ENCODE results near the gene GTF2IRD1. TPM values are rescaled to one million over a fixed set of nuclear protein-coding genes. Genes with fewer than 3 reads are reported as not detected.

Gene GTF2IRD1
- total RNA-seq, 1 donor from 2014 or later: 80.8 TPM

DNA sequence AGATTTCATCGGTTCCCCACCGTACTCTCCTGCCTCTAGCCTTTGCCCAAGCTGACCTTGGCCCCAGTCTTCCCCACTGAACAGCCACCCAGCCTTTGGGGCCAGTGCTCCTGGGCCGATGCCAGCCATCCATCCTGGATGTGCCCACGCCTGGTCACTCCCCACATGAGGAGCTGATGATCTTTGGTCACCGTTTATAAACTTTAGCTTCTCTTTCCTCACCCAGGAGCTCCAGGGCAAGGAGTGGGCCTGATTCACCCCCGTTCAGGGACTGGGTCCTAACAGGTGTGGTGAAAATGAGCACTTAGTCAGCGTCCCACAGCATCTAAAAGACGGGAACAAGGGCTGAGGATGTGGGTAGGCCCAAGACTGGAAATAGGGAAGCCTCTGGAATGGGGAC is 22.9 kb downstream of the GTF2IRD1 start:
- no peak for DNase-seq (ENCODE audit: low spot score in 2 of 2, unreplicated experiment in 2 of 2)
- TF ChIP-seq CTCF (IDR thresholded peaks at IDR 0.05; ENCODE audit: unreplicated experiment): no peak
- Mint-ChIP-seq H3K4me1 (peaks cover 56% of the 10 kb centered on the region), H3K9me3 (no peaks in the 10 kb centered on the region), H3K27me3 (ENCODE audit: low read depth) (no peaks in the 10 kb centered on the region), H3K27ac (peak overlapping the region; percentile 96), H3K4me3 (no peak overlapping the region), H3K36me3 (peaks cover 4% of the 10 kb centered on the region)

- Mint-ChIP-seq H3K27me3 (ENCODE audit: low read depth) (no peaks in the 10 kb centered on the region), H3K4me1 (peaks cover 72% of the 10 kb centered on the region), H3K9me3 (no peaks in the 10 kb centered on the region), H3K4me3 (no peak overlapping the region), H3K36me3 (peaks cover 2% of the 10 kb centered on the region), H3K27ac (peak overlapping the region; percentile 96)
- no peak for TF ChIP-seq CTCF (IDR thresholded peaks at IDR 0.05; ENCODE audit: unreplicated experiment)
- DNase-seq (ENCODE audit: low spot score in 2 of 2, unreplicated experiment in 2 of 2): no peak
Observed at GRCh38 chr7:74478671-74479065, 25.0 kb downstream of the GTF2IRD1 start.

- Mint-ChIP-seq H3K27ac (peak overlapping the region; percentile 95), H3K9me3 (no peaks in the 10 kb centered on the region), H3K36me3 (peaks cover 2% of the 10 kb centered on the region), H3K4me3 (no peak overlapping the region), H3K4me1 (peaks cover 78% of the 10 kb centered on the region), H3K27me3 (ENCODE audit: low read depth) (no peaks in the 10 kb centered on the region)
- TF ChIP-seq CTCF (IDR thresholded peaks at IDR 0.05; ENCODE audit: unreplicated experiment): no peak
- DNase-seq (ENCODE audit: low spot score in 2 of 2, unreplicated experiment in 2 of 2): no peak
Observed at GRCh38 chr7:74479066-74479781, 25.5 kb downstream of the GTF2IRD1 start.

DNA sequence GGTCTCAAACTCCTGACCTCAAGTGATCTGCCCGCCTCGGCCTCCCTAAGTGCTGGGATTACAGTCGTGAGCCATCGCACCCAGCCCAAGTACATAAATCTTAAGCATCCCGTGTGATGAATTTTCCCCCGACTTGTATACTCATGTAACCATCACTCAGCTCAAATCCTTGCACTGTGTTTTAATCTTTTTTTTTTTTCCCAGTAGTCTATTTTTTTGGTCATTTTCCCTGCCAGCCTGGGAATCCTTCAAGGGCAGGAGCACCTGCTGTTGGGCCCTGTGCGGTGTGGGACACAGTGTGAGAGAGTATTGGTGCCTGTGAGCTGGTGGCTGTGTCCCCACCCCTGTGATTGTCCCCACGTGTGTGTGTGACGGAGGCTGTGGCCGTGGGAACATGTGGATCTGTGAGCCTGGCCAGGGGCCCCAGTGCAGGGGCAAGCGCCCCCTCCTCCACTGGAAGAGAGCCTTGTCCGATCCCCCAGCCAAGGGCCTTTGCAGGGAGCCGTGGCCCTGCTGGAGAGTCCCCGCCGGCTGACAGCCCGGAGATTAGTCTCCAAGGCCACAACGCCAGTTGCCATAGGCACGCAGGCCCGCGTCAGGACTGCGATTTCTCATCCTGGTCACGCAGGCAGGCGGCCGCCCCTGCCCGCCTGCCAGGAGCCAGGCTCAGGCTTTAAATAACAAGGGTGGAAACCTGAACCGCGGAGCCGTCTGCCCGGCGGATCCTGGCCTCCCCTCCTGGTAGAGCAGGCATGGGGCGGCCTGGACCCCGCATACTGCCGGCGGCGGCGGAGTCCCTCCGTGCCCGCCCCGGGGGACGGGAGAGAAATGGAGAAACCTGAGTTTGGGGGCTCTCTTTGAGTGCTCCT is 26.5 kb downstream of the GTF2IRD1 start:
- peak overlapping the region; percentile 95 for H3K27ac Mint-ChIP-seq
- peaks cover 76% of the 10 kb centered on the region for H3K4me1 Mint-ChIP-seq
- TF ChIP-seq CTCF (IDR thresholded peaks at IDR 0.05; ENCODE audit: unreplicated experiment): no peak
- H3K36me3 Mint-ChIP-seq: peaks cover 2% of the 10 kb centered on the region
- peak; percentile 59 to 76 for DNase-seq (ENCODE audit: low spot score in 2 of 2, unreplicated experiment in 2 of 2)
- H3K9me3 Mint-ChIP-seq: no peaks in the 10 kb centered on the region
- peak overlapping the region; percentile 45 for H3K4me3 Mint-ChIP-seq
- H3K27me3 Mint-ChIP-seq (ENCODE audit: low read depth): no peaks in the 10 kb centered on the region

GRCh38 chr7:74480861-74481417 is 27.2 kb downstream of the GTF2IRD1 start:
- no peak for TF ChIP-seq CTCF (IDR thresholded peaks at IDR 0.05; ENCODE audit: unreplicated experiment)
- Mint-ChIP-seq H3K4me3 (no peak overlapping the region), H3K9me3 (no peaks in the 10 kb centered on the region), H3K36me3 (peaks cover 2% of the 10 kb centered on the region), H3K27ac (peak overlapping the region; percentile 95), H3K27me3 (ENCODE audit: low read depth) (no peaks in the 10 kb centered on the region), H3K4me1 (peaks cover 69% of the 10 kb centered on the region)
- no peak for DNase-seq (ENCODE audit: low spot score in 2 of 2, unreplicated experiment in 2 of 2)

Measured in mesothelial cell of epicardium (in vitro differentiated cells).